DMS 273 treated with DMSO at 0.1 percent for 48 hours (cell line): ENCODE results near the gene FNBP1.

ENCODE experiments used
- DNase-seq: peaks from one replicate; lab custom pipeline; 2025; lab: John Stamatoyannopoulos, UW

The FNBP1 gene

DNA sequence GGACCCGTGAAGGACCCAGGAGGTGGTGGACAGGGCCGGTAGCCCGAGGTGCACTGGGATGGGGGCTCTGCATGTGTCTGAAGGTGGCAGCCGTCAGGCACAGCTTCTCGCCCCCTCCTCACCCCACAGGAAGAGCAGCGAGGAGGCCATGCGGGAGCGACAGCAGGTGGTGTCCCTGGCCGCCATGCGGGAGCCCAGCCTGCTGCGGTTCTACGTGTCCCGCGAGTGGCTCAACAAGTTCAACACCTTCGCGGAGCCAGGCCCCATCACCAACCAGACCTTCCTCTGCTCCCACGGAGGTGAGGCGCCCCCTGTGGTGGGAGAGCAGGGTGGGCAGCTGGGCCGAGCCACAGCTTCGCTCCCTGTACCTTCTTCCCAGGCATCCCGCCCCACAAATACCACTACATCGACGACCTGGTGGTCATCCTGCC, 167.8 kb downstream of the FNBP1 start:
- no peak for DNase-seq

- no peak for DNase-seq
Measured at GRCh38 chr9:129874261-129875101, 168.5 kb downstream of the FNBP1 start.

DNA sequence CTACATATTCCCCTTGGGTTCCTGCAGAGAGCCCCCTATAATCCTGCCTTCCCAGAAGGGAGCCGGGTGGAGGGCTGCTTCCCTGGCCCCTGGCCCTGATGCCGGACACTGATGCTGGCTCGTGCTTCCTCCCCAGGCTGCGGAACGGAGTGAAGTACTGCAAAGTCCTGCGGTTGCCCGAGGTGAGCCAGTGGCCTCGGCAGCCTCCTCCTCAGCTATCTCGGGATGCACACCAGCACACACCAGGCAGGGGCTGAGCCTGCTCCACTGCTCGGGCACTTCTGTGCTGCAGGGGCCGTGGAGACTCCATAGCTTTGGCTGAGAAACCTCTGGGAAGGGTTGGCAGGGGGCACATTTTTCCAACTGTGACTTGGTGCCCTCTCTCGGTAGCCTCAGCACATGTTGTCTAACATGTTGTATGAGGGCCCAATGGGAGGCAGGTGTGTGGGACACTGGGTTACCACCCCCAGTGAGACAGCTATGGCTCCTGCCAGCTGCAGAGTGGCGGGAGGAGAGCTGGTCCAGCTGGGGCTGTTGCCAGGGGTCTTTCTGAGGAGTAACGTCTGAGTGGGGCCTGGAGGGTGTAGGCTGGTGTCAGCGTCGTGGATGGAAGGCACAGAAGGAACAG, 169.3 kb downstream of the FNBP1 start:
- no peak for DNase-seq

DNA sequence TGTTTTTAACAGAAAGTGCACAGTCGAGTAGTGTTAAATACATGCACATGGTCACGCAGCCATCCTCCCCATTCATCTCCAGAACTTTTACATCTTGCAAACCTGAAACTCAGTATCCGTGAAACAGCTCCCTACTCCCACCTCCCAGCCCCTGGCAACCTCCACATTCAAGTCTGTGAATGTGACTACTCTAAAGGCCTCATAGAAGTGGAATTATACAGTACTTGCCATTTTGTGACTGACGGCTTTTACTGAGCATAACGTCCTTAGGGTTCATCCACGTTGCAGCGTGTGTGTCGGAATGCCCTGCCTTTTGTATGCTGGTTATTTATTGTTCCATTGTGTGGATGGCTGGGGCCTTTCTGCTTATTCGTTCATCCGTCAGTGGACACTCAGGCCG, 171.9 kb downstream of the FNBP1 start:
- DNase-seq: no peak

GRCh38 chr9:129869585-129870501, 173.1 kb downstream of the FNBP1 start:
- no peak for DNase-seq

GRCh38 chr9:129868872-129869486, 174.0 kb downstream of the FNBP1 start:
- DNase-seq: no peak

- DNase-seq: no peak
Measured at GRCh38 chr9:129868023-129868871, 174.7 kb downstream of the FNBP1 start.

DNA sequence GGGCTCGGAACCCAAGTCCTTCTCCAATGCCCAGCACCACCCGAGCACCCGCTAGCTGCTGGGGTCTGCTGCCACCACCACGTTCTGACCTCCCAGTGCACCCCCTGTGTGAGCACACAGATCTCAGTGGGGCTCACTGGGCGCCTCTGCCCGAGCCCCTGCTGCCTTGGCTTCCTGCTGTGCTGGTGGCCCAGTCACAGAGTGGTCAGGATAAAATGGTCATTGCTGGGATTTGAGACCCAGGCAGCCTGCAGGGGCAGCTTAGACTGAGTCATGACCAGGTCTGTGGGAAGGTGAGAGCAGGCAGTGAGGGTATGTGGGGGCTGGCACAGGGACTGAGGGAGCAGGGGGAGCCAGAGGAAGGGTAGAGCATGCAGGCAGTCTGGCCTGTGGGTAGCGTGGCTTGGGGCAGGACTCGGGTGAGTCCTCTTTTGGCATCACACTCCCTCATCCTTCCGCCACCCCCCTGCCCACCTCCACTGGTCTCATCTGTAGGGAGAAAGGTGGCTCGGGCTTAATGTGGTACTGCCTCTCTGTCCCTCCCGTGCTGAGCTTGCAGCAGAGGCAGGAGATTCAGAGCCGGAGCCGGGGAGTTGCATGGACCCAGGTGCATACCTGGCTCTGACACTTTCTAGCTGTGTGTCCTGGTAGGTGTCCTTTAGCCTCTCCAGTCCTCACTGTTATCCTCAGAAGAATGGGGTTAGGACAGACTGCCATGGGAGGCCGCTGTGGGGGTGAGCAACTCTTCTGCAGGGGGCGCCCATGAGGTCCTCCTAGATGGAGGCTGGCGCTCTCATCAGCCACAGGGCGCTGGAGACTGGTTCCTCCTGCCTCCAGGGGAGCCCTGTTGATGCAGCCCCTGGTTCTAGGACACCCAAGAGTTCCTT, 175.6 kb downstream of the FNBP1 start:
- DNase-seq: no peak

DNA sequence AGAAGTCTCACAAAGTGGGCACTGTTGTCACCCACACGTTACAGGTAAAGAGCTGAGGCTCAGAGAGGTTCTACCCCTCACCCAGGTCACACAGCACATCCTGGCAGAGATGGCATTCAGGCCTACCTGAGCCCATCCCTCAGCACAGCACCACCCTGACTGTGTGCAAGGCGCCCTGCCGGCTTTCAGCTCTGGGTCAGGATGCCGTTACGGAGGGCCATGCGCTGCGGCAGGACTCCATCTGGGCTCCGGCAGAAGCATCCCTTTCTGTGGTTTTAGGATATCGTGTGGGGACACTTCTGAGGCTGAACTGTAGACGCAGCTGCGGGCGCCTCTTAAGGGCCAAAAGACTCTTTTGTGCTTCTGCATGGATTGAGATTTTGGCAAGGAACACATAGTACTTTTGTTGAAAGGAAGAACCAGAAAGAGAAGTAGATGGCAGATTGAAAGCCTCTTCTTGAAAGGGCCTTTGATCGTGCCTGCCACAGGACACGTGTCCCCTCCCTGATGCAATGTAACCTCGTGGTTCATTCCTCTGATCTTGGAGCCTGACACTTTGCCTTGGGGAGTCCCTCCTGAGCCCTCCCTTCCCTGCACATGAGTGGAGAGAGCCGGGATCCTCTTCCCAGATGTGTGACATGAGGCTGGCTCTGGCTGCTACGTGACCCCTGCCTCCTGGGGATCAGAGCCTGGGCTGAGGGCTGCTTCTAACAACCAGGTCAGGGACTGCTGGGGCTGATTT, 176.4 kb downstream of the FNBP1 start:
- no peak for DNase-seq

- DNase-seq: no peak
Measured at GRCh38 chr9:129865668-129866320, 177.2 kb downstream of the FNBP1 start.

DNA sequence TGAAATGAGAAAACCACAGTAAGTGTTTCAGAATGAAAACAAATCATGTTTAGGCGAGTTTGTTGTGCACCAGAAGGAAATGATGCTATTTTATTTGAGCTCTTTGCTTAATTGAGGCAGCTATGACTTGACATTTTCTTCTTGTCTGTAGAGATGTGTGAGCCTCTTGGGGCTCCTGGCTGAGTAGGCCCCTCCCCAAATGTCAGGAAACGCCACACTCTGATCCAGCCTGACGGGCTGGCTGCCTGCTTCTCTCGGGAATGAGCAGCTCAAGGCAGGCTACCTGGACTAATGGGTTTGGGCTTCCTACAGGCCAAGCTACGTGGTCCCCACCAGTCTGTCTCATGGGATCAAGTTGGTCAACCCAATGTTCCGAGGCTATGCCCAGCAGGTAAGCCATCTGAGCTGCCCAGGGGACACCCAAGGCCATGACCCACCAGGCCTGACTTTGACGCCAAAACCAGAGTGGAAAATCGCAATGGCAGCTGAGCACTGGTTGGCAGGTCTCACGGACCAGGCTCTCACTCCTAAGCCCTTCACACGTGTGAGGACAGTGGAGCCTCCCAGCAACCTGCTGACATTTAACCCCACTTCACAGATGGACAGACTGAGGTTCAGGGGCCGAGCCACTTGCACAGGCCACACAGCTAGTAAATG, 177.9 kb downstream of the FNBP1 start:
- no peak for DNase-seq

DNA sequence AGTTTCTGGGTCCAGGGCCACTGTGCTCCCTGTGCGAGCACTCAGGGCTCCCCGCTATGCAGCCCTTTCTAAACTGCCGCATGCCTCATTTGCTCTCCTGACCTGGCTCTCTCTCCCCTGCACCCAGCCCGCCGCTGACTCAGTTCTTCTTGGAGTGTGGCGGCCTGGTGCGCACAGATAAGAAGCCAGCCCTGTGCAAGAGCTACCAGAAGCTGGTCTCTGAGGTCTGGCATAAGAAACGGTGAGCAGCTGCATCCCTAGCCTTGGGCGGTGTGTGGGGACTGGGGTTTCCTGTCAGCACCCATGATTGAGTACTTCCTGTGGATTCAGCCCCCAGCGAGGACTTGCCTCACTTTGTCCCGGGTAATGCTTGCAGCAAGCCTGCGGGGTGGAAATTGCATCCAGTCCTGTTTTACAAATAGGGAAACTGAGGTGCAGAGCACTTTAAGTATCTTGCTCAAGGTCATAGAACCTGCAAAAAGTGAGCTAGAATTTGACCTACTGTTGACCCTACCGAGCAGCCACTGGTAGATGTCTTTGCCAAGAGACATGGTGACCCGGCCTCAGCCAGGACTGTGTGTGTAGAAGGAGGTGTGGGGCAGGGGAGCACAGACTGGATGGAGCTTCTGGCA, 179.8 kb downstream of the FNBP1 start:
- DNase-seq: no peak

DNA sequence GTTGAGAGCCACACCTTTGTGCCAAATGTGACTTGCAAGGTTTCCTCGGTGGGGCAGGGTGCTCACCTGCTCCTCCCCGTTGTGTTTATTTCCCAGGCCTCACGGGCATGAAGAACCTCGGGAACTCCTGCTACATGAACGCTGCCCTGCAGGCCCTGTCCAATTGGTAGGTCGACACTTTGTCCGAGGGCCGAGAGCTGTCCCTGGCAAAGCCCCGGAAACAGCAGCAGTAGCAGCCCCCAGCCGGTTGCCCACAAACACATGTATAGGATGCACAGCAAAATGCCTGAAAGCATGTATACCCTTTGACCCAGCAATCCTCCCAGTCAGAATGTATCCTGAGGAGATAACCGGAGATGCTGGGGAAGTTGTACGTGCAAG, 181.6 kb downstream of the FNBP1 start:
- no peak for DNase-seq

- DNase-seq: no peak
Measured at GRCh38 chr9:129860653-129861446, 182.1 kb downstream of the FNBP1 start.

DNA sequence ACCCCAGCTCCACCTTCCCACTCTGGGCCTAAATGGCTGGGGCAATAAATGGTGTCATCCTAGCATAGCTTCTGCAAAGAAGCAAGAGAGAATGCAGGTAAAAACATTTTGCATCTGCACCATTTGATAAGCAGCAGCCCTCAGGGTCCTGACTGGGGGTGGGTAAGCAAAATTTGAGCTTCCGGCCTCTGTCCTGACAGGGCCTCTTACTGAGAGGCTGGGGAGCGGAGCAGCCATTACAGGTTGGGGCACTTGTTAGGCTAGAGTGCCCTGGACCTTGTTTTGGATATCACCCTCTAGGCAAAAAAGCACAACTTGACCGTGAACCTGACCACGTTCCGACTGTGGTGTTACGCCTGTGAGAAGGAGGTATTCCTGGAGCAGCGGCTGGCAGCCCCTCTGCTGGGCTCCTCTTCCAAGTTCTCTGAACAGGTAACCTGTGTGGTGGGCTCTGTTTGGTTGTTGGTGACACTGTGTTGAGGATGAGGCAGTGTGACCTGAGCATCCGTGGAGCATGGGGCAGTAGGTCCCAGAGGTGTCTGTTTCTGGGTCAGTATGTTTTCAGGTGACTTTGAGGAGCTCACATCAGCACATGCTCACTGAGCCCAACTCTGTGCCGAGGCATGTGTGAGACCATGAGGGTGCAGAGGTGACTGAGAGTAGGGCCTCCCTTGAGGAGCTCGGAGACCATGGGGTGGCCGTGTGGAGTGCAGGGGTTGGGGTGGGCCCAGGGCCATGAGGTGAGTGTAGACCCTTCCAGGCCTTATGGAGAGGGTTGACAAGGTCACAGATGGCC, 184.6 kb downstream of the FNBP1 start:
- no peak for DNase-seq

- DNase-seq: no peak
Measured at GRCh38 chr9:129857207-129857606, 185.8 kb downstream of the FNBP1 start.
